SIG-M5 (cell line): ENCODE data around the gene FOXP1.

ENCODE experiments used
- DNase-seq: peaks from one replicate; lab custom pipeline; 2025; lab: John Stamatoyannopoulos, UW

Gene FOXP1

DNA sequence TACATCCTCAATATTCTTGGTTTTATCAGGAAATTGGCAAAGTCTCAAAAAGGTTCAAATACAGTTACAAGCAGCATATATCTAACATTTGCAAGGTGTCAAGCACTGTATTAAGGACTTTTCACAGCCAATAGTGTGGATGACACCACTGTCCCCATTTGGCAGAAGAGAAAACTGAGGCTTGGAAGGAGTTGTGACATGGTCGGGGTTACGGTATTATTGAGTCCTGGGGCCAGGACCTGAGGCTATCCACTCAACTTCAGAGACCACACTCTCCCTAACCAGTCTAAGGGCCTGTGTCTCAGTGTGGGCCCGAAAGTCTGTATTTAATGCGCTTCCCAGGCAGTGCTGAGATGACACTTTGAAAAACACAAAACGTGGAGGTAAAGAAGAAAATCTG is 99.1 kb downstream of the FOXP1 start:
- no peak for DNase-seq

GRCh38 chr3:71484047-71484446 is 99.5 kb downstream of the FOXP1 start:
- no peak for DNase-seq

- DNase-seq: no peak
Observed at GRCh38 chr3:71482771-71483170, 100.8 kb downstream of the FOXP1 start.

DNA sequence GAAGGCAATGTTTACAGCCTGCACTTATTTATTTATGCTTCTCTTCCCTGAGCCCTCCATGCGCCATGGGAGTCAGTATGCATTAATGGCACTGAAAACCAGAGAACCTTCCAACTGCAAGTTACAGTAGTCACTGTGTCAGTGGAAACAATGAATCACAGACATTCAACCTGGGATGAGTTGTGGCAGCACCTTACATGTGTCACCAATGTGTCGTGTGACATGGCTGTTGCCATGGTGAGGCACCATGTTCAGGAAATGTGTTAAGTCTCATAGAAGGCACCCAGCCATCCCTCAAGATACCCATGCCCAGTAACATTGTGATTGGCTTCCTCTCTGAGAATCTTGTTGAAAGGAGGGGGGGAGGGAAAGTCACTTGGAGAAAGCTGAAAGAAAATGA is 105.0 kb downstream of the FOXP1 start:
- DNase-seq: no peak

- no peak for DNase-seq
Observed at GRCh38 chr3:71476950-71477349, 106.6 kb downstream of the FOXP1 start.

GRCh38 chr3:71469138-71469435 is 114.4 kb downstream of the FOXP1 start:
- DNase-seq: no peak

DNA sequence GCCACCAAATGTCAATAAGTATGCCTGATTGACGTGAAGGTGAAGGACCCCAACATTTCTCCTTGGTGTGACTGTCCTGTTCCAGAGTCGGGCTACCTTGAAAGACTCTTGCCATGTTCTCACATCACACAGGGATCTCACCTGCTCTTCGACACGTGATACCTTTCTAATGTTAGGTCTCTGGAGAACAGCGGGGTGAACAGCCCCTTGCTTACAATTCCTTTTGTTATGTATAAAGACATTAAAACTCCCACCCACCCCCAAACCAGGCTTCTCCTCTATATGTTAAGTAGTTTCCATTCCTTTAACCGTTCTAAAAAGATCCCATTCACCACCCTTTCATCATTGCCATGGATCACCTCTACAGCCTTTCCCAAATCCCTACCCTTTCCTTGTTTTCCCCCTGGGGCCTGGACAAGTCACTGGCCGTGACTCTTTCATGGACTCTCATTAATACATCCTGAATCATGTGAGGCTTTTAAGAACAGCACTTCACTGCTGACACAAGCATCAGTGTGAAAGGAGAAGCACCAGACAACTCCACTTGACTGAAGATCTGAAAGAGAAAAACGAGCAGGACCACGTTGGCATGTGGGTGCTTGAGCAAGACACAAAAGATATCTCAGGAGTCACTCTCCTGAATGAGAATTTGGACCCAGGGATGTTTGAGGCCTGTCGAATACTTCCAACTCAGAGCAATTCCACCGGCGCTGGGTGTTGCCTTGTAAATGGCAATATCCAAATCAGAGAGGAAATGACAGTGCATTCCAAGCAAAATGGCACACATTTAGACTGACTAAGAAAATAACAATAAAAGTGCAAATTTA is 115.0 kb downstream of the FOXP1 start:
- DNase-seq: no peak

DNA sequence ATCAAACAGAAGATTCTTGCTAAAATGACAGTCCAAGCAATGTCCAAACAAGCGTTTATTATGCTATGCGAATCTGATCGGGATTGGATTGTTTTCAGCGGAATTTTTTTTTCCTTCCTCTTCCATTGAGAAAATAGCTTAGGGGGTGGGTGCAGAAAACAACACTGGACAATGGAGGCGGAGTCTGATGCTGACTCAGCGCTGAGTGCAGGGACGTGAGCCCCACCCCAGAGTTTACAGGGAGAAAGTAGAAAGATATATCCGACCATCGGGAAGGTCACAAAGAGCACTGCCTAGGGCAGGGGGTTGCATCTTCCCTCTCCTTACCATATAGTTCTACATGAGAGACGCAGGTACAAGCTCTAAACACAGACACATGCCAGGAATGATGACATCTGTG is 117.0 kb downstream of the FOXP1 start:
- no peak for DNase-seq

DNA sequence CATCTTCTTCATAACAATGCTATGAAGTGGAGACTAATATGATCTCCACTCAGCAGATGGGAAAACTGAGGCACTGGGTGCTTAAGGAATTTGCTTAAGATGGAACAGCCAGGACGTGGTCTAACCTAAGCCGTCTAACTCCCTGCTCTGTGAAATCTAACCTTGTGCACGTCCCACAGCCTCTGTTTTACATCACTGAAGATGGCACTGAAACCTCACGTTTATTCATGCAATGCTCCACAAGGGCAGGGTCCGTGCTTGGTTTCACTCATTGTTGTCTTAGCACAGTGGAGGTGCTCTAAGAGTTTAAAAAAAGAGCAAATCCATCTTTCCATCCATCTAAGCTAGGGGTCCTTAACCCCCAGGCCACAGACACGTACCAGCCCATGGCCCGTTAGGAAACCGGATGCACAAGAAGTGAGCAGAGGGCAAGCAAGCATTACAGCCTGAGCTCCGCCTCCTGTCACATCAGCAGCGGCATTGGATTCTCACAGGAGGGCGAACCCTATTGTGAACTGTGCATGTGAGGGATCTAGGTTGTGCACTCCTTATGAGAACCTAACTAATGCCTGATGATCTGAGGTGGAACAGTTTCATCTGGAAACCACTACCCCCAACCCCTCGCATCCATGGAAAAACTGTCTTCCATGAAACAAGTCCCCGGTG is 118.0 kb downstream of the FOXP1 start:
- no peak for DNase-seq

DNA sequence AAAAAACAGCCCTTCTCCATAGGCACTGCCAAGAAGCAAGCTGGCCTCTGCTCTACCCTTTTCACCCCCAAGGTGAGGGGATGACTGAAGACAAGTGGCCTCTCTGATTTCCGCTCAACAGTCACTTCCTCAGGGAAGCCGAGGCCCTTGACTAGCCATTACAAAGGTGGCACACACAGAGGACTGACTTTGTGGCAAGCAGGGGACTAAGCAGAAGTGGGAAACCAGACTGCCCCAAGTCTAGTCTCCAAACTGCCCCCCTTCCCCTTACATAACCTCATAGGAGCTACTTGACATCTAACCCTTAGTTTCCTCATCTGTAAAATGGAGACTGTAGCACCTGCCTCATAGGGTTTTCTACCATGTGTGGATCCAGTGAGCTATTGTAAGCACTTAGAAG is 118.9 kb downstream of the FOXP1 start:
- no peak for DNase-seq

DNA sequence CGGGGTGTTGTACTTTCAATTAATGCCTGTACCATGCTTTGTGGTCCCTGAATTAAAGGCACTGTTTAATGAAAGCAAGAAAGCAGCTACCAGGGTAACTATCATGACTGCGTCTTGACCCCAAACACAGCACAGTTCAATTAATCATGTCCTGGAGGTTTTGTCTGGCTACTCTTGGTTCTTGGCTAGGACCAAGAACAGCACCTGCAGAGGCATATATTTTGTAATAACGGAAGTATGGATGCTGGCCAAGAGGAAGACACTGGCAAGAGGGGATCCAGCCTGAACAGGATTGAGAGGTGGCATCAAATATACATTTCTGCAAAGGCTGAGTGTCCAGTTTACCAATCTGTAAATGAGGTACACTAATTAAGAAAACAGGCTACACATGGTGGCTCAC is 119.9 kb downstream of the FOXP1 start:
- no peak for DNase-seq

GRCh38 chr3:71462586-71462985 is 120.9 kb downstream of the FOXP1 start:
- no peak for DNase-seq

GRCh38 chr3:71461749-71462483 is 121.6 kb downstream of the FOXP1 start:
- no peak for DNase-seq

DNA sequence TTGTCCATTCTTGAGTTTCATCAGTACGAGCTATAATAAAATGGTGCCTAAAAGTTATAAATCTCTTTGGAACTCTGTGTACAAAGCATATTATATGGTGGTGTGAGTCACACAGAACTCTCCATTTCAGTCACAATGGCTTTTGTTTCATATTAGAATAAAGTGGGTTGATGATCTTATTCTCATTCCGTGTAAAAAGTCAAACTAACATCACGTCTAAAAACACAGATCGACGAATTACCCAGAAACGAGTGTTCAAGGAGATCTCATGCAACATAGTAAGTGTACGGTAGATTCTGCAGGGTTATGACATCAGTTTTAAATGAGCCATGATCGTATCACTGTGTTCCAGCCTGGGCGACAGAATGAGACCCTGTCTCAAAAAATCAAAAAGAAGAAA is 122.4 kb downstream of the FOXP1 start:
- no peak for DNase-seq

DNA sequence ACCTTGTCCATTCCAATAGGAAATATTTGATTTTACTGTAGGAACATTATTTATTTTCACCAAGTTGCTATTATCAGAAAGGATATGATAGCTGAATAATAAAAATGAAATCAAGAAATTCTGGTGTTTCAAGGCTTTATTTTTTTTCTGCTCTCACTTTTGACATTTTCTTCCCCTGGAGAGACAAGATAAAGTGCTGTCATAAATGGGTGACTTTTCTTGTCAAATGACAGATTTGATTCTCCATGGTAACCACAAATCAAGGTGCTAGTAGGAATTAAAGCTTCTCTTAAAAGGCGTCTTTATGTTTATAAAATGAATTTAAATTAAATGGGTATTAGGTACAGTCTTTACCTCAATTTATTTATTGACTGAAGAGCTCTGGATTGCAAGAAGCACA is 124.6 kb downstream of the FOXP1 start:
- DNase-seq: no peak

- no peak for DNase-seq
Observed at GRCh38 chr3:71456826-71457225, 126.7 kb downstream of the FOXP1 start.

DNA sequence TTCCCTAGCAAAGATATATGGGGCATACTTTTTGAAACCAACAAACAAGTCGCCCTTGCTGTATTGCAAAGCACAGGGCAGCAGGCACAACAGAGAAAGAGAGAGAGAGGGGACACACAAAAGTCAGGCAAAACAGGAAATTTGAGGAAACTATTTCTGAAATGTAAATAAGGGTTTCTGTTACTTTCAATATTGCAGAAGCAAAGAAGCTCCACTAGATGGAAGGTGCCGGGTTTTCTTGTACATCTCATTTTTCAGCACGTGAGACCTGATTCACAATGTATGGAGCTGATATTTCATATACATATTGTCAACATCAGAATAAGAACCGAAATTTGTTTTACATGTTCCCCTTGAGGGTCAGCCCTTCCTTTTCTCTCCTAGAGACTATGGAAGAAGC is 127.4 kb downstream of the FOXP1 start:
- DNase-seq: no peak

DNA sequence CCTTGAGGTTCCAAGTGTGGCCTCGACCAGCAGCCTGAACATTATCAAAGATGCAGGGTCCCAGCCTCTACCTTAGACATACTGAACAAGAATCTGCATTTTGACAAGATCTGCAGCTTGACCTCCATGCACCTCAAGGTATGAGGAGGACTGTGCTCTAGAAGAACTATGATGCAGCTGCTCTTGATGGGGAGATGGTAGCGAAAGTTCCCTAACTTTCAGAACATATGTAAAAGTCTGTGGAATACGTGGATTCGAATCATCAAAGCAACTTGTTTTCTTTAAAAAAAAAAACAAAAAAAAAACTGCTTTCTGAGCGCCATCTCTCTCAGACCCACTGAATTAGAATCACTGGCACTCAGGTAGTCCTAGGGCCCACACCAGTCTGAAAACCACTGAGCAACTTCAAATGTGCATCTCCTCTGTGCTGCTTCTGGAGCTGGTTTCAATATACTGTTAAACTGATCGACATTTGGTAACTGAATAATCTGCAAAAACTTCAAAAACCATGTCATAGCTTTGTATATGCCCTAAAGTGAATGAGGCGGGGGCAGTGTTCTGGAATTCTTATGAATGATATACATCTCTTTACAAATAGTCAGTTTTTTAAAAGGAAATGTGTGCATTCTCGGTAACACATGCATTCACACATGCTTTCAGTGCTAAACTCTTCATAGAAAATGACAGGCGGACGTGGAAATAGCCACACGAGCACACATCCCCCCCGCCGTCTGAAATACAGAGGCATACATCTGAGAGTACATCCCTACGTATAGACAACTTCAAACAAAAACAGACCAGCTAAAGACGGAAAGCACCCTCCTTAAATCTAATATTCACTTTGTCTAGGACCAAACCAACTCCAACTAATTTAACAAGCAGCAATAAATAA is 128.8 kb downstream of the FOXP1 start:
- no peak for DNase-seq

- no peak for DNase-seq
Observed at GRCh38 chr3:71453822-71454511, 129.6 kb downstream of the FOXP1 start.

DNA sequence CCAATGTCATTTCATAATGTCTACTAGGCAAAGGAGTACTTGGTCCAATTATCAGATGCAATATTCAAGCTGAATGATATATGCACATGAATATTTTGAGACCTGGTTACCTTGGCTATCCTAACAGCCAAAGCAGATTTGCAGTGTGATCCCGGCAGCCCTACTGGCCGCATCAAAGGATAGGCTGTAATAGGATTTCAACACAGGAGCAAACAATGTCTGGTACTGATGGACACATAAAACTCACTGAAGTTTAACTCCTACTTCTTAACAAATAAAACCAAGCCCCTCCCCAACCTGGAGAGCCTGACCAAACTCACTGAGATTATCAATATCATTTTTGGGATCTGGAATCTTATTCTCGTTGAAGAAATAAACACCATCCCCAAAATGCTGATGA is 130.2 kb downstream of the FOXP1 start:
- no peak for DNase-seq

DNA sequence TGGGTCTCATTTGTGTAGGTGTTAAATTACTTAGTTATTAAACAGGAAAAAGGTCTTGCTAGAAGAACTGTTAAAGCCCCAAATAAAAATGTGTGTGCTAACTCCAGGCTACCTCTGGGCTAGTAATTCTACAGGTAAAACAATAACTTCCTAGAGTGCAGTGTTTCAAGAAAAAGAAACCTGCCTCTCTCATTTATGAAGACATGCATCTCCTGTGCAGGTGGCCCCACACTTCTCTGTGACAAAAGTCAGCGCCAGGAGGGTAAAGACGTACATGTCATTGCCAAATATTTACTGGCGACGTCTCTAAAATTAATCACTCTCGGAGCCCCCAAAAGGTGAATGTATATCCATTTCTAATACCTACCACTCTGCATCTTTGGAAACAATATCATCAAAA is 131.7 kb downstream of the FOXP1 start:
- DNase-seq: no peak

GRCh38 chr3:71451060-71451459 is 132.5 kb downstream of the FOXP1 start:
- no peak for DNase-seq
